Tibial nerve (tissue), 4 donors: ENCODE results near the gene HUNK. TPM values are rescaled to one million over a fixed set of nuclear protein-coding genes. Genes with fewer than 3 reads are reported as not detected.

ENCODE experiments used
- DNase-seq, 2 donors: peaks; one replicate each; pipeline ENCODE4 v3.0.0-alpha.2; 2019; ENCODE audit warnings: low spot score in 2 of 2
- H3K27ac ChIP-seq, 4 donors: fragments of 200-600 bp; sonication (generic) in 3 of 4; one replicate each; pipeline ENCODE4 v1.5.1; 2017 to 2019; ENCODE audit warnings: mild to moderate bottlenecking in 1 of 4
- H3K27me3 ChIP-seq, 2 donors: fragments of 200-600 bp; sonication (generic) in 1 of 2; one replicate each; pipeline versions ENCODE4 v1.5.1 to v1.6.0; 2017 to 2019
- H3K36me3 ChIP-seq, 3 donors: fragments of 200-600 bp; sonication (generic); one replicate each; pipeline ENCODE4 v1.5.1; 2018 to 2019
- H3K4me1 ChIP-seq, 4 donors: fragments of 200-600 bp; sonication (generic) in 3 of 4; one replicate each; pipeline ENCODE4 v1.5.1; 2017 to 2019
- H3K4me3 ChIP-seq, 4 donors: fragments of 200-600 bp; sonication (generic) in 3 of 4; one replicate each; pipeline ENCODE4 v1.5.1; 2017 to 2019; ENCODE audit warnings: mild to moderate bottlenecking in 1 of 4, moderate library complexity in 1 of 4
- H3K9me3 ChIP-seq, 4 donors: fragments of 200-600 bp; sonication (generic) in 3 of 4; one replicate each; pipeline ENCODE4 v1.5.1; 2017 to 2019
- CTCF ChIP-seq, 5 experiments: fragments of 200-600 bp in 3 of 5; fragments of 450-650 bp in 2 of 5; sonication (generic) in 3 of 5; IDR thresholded peaks; one replicate each; pipeline ENCODE4 v1.5.1; 2016 to 2019; ENCODE audit warnings: antibody characterized with exemption in 5 of 5, mild to moderate bottlenecking in 3 of 5, moderate library complexity in 2 of 5
- EP300 ChIP-seq, 2 donors: sonication (generic); formaldehyde crosslinking; IDR thresholded peaks; one replicate each; pipeline ENCODE4 v1.6.1; 2017; ENCODE audit warnings: antibody characterized with exemption in 2 of 2, mild to moderate bottlenecking in 1 of 2
- POLR2A ChIP-seq, 2 donors: fragments of 450-650 bp; IDR thresholded peaks; one replicate each; pipeline ENCODE4 v1.6.1; 2017; ENCODE audit warnings: antibody characterized with exemption in 2 of 2, mild to moderate bottlenecking in 2 of 2, moderate library complexity in 2 of 2
- WGBS, 2 donors: methylation state at CpG; one replicate each; pipeline ENCODE4 v1.1.5; 2018; 5-methylcytosine and 5-hydroxymethylcytosine counted together
- total RNA-seq, 4 donors: library from RNA; depleted of rRNA; stranded (reverse); fragments of >200 nt; gene quantifications; one replicate each; pipeline ENCODE4 v1.1.0, GENCODE V29; 2016

Gene HUNK
- total RNA-seq, 4 donors from 2014 or later, result 0.20 to 0.30 (median 0.21) TPM; not detected in 1

GRCh38 chr21:31991356-31992331 lies 118.8 kb downstream of the HUNK start:
- DNase-seq, result no peak
- no peak for TF ChIP-seq EP300 (IDR thresholded peaks at IDR 0.05)
- no peak for TF ChIP-seq CTCF (IDR thresholded peaks at IDR 0.05)
- TF ChIP-seq POLR2A (IDR thresholded peaks at IDR 0.05), result no peak
- H3K27ac ChIP-seq, result no peak overlapping the region
- H3K4me1 ChIP-seq, result peaks cover 0 to 8% (median 0%) of the 10 kb centered on the region in 4 donors
- no peaks in the 10 kb centered on the region for H3K36me3 ChIP-seq
- no peak overlapping the region for H3K4me3 ChIP-seq
- no peaks in the 10 kb centered on the region for H3K27me3 ChIP-seq
- WGBS, 2 donors, result 85 to 87% methylated on average over 17 of the region's 17 CpGs
- no peaks in the 10 kb centered on the region for H3K9me3 ChIP-seq

GRCh38 chr21:31992391-31992790 lies 119.6 kb downstream of the HUNK start:
- H3K4me1 ChIP-seq, result peaks cover 0 to 8% (median 0%) of the 10 kb centered on the region in 4 donors
- H3K4me3 ChIP-seq, result no peak overlapping the region
- no peak overlapping the region for H3K27ac ChIP-seq
- WGBS, 2 donors, result 81 to 82% methylated on average over 11 of the region's 11 CpGs
- TF ChIP-seq POLR2A (IDR thresholded peaks at IDR 0.05) (no peak), CTCF (IDR thresholded peaks at IDR 0.05) (no peak), EP300 (IDR thresholded peaks at IDR 0.05) (no peak)
- no peaks in the 10 kb centered on the region for H3K9me3 ChIP-seq
- no peaks in the 10 kb centered on the region for H3K36me3 ChIP-seq
- no peaks in the 10 kb centered on the region for H3K27me3 ChIP-seq
- DNase-seq, result no peak

GRCh38 chr21:31993826-31994825 lies 121.3 kb downstream of the HUNK start:
- peaks cover 0 to 8% (median 0%) of the 10 kb centered on the region in 3 donors for H3K36me3 ChIP-seq
- 51 to 62% methylated on average over 10 of the region's 10 CpGs for WGBS, 2 donors
- H3K27ac ChIP-seq, result peak overlapping the region in 1 of 4 donors; percentile 36
- DNase-seq, result no peak
- H3K9me3 ChIP-seq, result no peaks in the 10 kb centered on the region
- H3K4me3 ChIP-seq, result no peak overlapping the region
- H3K27me3 ChIP-seq, result no peaks in the 10 kb centered on the region
- TF ChIP-seq EP300 (IDR thresholded peaks at IDR 0.05) (no peak), POLR2A (IDR thresholded peaks at IDR 0.05) (no peak), CTCF (IDR thresholded peaks at IDR 0.05) (no peak)
- peaks cover 0 to 8% (median 0%) of the 10 kb centered on the region in 4 donors for H3K4me1 ChIP-seq

- Histone ChIP-seq H3K27ac (no peak overlapping the region), H3K9me3 (no peaks in the 10 kb centered on the region), H3K27me3 (no peaks in the 10 kb centered on the region), H3K4me1 (peaks cover 0 to 8% (median 0%) of the 10 kb centered on the region in 4 donors), H3K36me3 (peaks cover 0 to 11% (median 0%) of the 10 kb centered on the region in 3 donors), H3K4me3 (no peak overlapping the region)
- no peak for DNase-seq
- WGBS, 2 donors, result 71 to 72% methylated on average over 4 of the region's 4 CpGs
- TF ChIP-seq CTCF (IDR thresholded peaks at IDR 0.05) (no peak), POLR2A (IDR thresholded peaks at IDR 0.05) (no peak), EP300 (IDR thresholded peaks at IDR 0.05) (no peak)
Measured at GRCh38 chr21:31997191-31997590, 124.4 kb downstream of the HUNK start.
